Activated CD8-positive, alpha-beta memory T cell treated with anti-CD3 and anti-CD28 coated beads for 36 hours (primary cell): ENCODE results near the gene ADORA2A. TPM values are rescaled to one million over a fixed set of nuclear protein-coding genes. Genes with fewer than 3 reads are reported as not detected.

Experiments used
- CTCF ChIA-PET: fragments of 350-600 bp; sonication (Branson Sonifier 250); formaldehyde crosslinking; loops from one replicate; lab custom pipeline; 2021; ENCODE audit warnings: antibody characterized with exemption; lab: Charles Lee
- POLR2A ChIA-PET: fragments of 350-600 bp; sonication (Branson Sonifier 250); formaldehyde crosslinking; loops from one replicate; lab custom pipeline; 2021; ENCODE audit warnings: antibody characterized with exemption; lab: Charles Lee
- total RNA-seq, 2 experiments: library from RNA; stranded (reverse); gene quantifications; one replicate each; pipeline ENCODE4 v1.2.3, GENCODE V29; 2021

The ADORA2A gene
- total RNA-seq, 2 experiments from 2014 or later = 39.8 to 41.7 TPM

GRCh38 chr22:24437091-24437490 lies 9.7 kb downstream of the ADORA2A start:
- ChIA-PET CTCF (interaction anchor here (1.8 to 4.3 kb wide), 2 partner anchors 13 to 24 kb away, joined by 4 to 36 read pairs; no protein-coding TSS in a partner anchor), POLR2A (interaction anchor here (1.2 kb wide), 1 partner anchor 9 kb away, joined by 4 read pairs; the partner anchor contains the start of gene ADORA2A)

GRCh38 chr22:24437741-24438328 lies 10.4 kb downstream of the ADORA2A start:
- CTCF ChIA-PET = interaction anchor here (1.1 to 1.8 kb wide), 4 partner anchors 23 to 84 kb away, joined by 3 to 4 read pairs (median 4); no protein-coding TSS in a partner anchor
- POLR2A ChIA-PET = interaction anchor here (1.1 to 1.2 kb wide), 2 partner anchors 10 to 14 kb away, joined by 3 to 4 read pairs; partner anchors contain the start of gene ADORA2A

- ChIA-PET POLR2A (no interaction called here), CTCF (no interaction called here)
Measured at GRCh38 chr22:24440270-24440717, 12.9 kb downstream of the ADORA2A start.

GRCh38 chr22:24440718-24441405 lies 13.5 kb downstream of the ADORA2A start:
- CTCF ChIA-PET = interaction anchor here (1.3 kb wide), 1 partner anchor 18 kb away, joined by 3 read pairs; no protein-coding TSS in a partner anchor
- POLR2A ChIA-PET = no interaction called here

GRCh38 chr22:24441406-24442351 lies 14.3 kb downstream of the ADORA2A start:
- ChIA-PET CTCF (interaction anchor here (1.3 kb wide), 1 partner anchor 18 kb away, joined by 3 read pairs; no protein-coding TSS in a partner anchor), POLR2A (no interaction called here)

GRCh38 chr22:24442352-24442744 lies 14.9 kb downstream of the ADORA2A start:
- CTCF ChIA-PET = no interaction called here

GRCh38 chr22:24443668-24444067 lies 16.3 kb downstream of the ADORA2A start:
- CTCF ChIA-PET = interaction anchor here (1.6 kb wide), 1 partner anchor 60 kb away, joined by 7 read pairs; no protein-coding TSS in a partner anchor
- POLR2A ChIA-PET = interaction anchor here (1.8 kb wide), 1 partner anchor 16 kb away, joined by 8 read pairs; the partner anchor contains the start of gene ADORA2A

More at GRCh38 chr22:24442352-24442744, 14.9 kb downstream of the ADORA2A start:
- POLR2A ChIA-PET = no interaction called here

GRCh38 chr22:24444251-24444650 lies 16.9 kb downstream of the ADORA2A start:
- ChIA-PET CTCF (interaction anchor here (1.5 to 1.6 kb wide), 3 partner anchors 16 to 59 kb away, joined by 4 to 7 read pairs (median 5); no protein-coding TSS in a partner anchor), POLR2A (interaction anchor here (1.8 kb wide), 1 partner anchor 16 kb away, joined by 8 read pairs; the partner anchor contains the start of gene ADORA2A)

- ChIA-PET CTCF (interaction anchor here (1.5 to 1.6 kb wide), 4 partner anchors 10 to 58 kb away, joined by 4 to 7 read pairs (median 4); no protein-coding TSS in a partner anchor), POLR2A (interaction anchor here (1.3 to 1.8 kb wide), 2 partner anchors 10 to 17 kb away, joined by 4 to 8 read pairs; partner anchors contain the start of gene ADORA2A)
Measured at GRCh38 chr22:24444729-24445466, 17.5 kb downstream of the ADORA2A start.

- ChIA-PET POLR2A (interaction anchor here (1.3 to 1.8 kb wide), 2 partner anchors 10 to 18 kb away, joined by 4 to 8 read pairs; partner anchors contain the start of gene ADORA2A), CTCF (interaction anchor here (1.0 to 1.6 kb wide), 4 partner anchors 11 to 37 kb away, joined by 3 to 5 read pairs (median 4); no protein-coding TSS in a partner anchor)
Measured at GRCh38 chr22:24445481-24446259, 18.3 kb downstream of the ADORA2A start.

GRCh38 chr22:24446260-24446611 lies 18.8 kb downstream of the ADORA2A start:
- ChIA-PET CTCF (interaction anchor here (1.0 to 1.6 kb wide), 2 partner anchors 11 to 22 kb away, joined by 3 to 4 read pairs; no protein-coding TSS in a partner anchor), POLR2A (interaction anchor here (1.3 kb wide), 1 partner anchor 11 kb away, joined by 4 read pairs; no protein-coding TSS in a partner anchor)

- POLR2A ChIA-PET = no interaction called here
- CTCF ChIA-PET = no interaction called here
Measured at GRCh38 chr22:24450610-24451009, 23.2 kb downstream of the ADORA2A start.

- ChIA-PET CTCF (no interaction called here), POLR2A (no interaction called here)
Measured at GRCh38 chr22:24451162-24451561, 23.8 kb downstream of the ADORA2A start.

- ChIA-PET CTCF (no interaction called here), POLR2A (no interaction called here)
Measured at GRCh38 chr22:24453853-24454252, 26.5 kb downstream of the ADORA2A start.

GRCh38 chr22:24455039-24455438 lies 27.6 kb downstream of the ADORA2A start:
- ChIA-PET CTCF (no interaction called here), POLR2A (interaction anchor here (0.6 kb wide), 1 partner anchor 31 kb away, joined by 3 read pairs; no protein-coding TSS in a partner anchor)

- ChIA-PET POLR2A (no interaction called here), CTCF (interaction anchor here (1.3 kb wide), 1 partner anchor 33 kb away, joined by 3 read pairs; no protein-coding TSS in a partner anchor)
Measured at GRCh38 chr22:24455751-24456426, 28.5 kb downstream of the ADORA2A start.
